SK-N-SH (cell line): Measurements from ENCODE around the gene ATF7IP2.

Experiments used
- FOXM1 ChIP-seq: IDR thresholded peaks from 2 replicates; pipeline ENCODE4 v1.4.0; 2012; ENCODE audit warnings: low read depth, mild to moderate bottlenecking
- GABPA ChIP-seq: IDR thresholded peaks from 2 replicates; pipeline ENCODE4 v1.4.0; 2012; ENCODE audit warnings: low read depth, mild to moderate bottlenecking
- MXI1 ChIP-seq: IDR thresholded peaks from 2 replicates; pipeline ENCODE4 v1.6.1; 2012; ENCODE audit warnings: mild to moderate bottlenecking, low read depth, low read length, improper control_type of control experiment
- POLR2AphosphoS5 ChIP-seq: IDR thresholded peaks from 2 replicates; pipeline ENCODE4 v1.6.1; 2012; ENCODE audit warnings: low read depth, low read length
- RAD21 ChIP-seq: IDR thresholded peaks from 2 replicates; pipeline ENCODE4 v1.6.1; 2012; ENCODE audit warnings: mild to moderate bottlenecking, low read length
- TCF12 ChIP-seq: IDR thresholded peaks from 2 replicates; pipeline ENCODE4 v1.4.0; 2012
- TF ChIP-seq, protein P1 (sequence below): fragments of 200-600 bp; sonication (generic); IDR thresholded peaks from 2 replicates; pipeline ENCODE4 v1.6.1; 2017; ENCODE audit warnings: antibody characterized with exemption, mild to moderate bottlenecking, moderate library complexity
- TF ChIP-seq, protein P2 (sequence below): IDR thresholded peaks from 2 replicates; pipeline ENCODE4 v1.4.0; 2012; ENCODE audit warnings: low read depth
- TF ChIP-seq, protein P3 (sequence below): IDR thresholded peaks from 2 replicates; pipeline ENCODE4 v1.6.1; 2012; ENCODE audit warnings: mild to moderate bottlenecking, low read depth, low read length, moderate library complexity
- TF ChIP-seq, protein P4 (sequence below): fragments of 150-350 bp; IDR thresholded peaks from 2 replicates; pipeline ENCODE4 v1.6.1; 2017; ENCODE audit warnings: antibody characterized with exemption, low read length, low read depth, borderline replicate concordance

GRCh38 chr16:10339777-10340732, 45.8 kb upstream of the ATF7IP2 start:
- TF ChIP-seq, protein P1, sequence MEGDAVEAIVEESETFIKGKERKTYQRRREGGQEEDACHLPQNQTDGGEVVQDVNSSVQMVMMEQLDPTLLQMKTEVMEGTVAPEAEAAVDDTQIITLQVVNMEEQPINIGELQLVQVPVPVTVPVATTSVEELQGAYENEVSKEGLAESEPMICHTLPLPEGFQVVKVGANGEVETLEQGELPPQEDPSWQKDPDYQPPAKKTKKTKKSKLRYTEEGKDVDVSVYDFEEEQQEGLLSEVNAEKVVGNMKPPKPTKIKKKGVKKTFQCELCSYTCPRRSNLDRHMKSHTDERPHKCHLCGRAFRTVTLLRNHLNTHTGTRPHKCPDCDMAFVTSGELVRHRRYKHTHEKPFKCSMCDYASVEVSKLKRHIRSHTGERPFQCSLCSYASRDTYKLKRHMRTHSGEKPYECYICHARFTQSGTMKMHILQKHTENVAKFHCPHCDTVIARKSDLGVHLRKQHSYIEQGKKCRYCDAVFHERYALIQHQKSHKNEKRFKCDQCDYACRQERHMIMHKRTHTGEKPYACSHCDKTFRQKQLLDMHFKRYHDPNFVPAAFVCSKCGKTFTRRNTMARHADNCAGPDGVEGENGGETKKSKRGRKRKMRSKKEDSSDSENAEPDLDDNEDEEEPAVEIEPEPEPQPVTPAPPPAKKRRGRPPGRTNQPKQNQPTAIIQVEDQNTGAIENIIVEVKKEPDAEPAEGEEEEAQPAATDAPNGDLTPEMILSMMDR: no peak
- TF ChIP-seq MXI1: no peak
- TF ChIP-seq POLR2AphosphoS5: no peak
- TF ChIP-seq GABPA: no peak
- TF ChIP-seq, protein P2, sequence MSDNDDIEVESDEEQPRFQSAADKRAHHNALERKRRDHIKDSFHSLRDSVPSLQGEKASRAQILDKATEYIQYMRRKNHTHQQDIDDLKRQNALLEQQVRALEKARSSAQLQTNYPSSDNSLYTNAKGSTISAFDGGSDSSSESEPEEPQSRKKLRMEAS: no peak
- no peak for TF ChIP-seq RAD21
- TF ChIP-seq, protein P3, sequence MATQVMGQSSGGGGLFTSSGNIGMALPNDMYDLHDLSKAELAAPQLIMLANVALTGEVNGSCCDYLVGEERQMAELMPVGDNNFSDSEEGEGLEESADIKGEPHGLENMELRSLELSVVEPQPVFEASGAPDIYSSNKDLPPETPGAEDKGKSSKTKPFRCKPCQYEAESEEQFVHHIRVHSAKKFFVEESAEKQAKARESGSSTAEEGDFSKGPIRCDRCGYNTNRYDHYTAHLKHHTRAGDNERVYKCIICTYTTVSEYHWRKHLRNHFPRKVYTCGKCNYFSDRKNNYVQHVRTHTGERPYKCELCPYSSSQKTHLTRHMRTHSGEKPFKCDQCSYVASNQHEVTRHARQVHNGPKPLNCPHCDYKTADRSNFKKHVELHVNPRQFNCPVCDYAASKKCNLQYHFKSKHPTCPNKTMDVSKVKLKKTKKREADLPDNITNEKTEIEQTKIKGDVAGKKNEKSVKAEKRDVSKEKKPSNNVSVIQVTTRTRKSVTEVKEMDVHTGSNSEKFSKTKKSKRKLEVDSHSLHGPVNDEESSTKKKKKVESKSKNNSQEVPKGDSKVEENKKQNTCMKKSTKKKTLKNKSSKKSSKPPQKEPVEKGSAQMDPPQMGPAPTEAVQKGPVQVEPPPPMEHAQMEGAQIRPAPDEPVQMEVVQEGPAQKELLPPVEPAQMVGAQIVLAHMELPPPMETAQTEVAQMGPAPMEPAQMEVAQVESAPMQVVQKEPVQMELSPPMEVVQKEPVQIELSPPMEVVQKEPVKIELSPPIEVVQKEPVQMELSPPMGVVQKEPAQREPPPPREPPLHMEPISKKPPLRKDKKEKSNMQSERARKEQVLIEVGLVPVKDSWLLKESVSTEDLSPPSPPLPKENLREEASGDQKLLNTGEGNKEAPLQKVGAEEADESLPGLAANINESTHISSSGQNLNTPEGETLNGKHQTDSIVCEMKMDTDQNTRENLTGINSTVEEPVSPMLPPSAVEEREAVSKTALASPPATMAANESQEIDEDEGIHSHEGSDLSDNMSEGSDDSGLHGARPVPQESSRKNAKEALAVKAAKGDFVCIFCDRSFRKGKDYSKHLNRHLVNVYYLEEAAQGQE: no peak
- TF ChIP-seq, protein P4, sequence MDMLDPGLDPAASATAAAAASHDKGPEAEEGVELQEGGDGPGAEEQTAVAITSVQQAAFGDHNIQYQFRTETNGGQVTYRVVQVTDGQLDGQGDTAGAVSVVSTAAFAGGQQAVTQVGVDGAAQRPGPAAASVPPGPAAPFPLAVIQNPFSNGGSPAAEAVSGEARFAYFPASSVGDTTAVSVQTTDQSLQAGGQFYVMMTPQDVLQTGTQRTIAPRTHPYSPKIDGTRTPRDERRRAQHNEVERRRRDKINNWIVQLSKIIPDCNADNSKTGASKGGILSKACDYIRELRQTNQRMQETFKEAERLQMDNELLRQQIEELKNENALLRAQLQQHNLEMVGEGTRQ: no peak
- no peak for TF ChIP-seq TCF12
- TF ChIP-seq FOXM1: no peak
